ENCODE results near the gene PXYLP1.

PXYLP1 gene

GRCh38 chr3:141337991-141338390, 106.4 kb downstream of the PXYLP1 start:
- no peak for TF ChIP-seq CTCF (IDR thresholded peaks at IDR 0.05; ENCODE audit: insufficient read depth, low read length, poor library complexity, severe bottlenecking)
- Histone ChIP-seq H3K27me3 (replicated peaks; ENCODE audit: control insufficient read depth, insufficient read depth, low read length) (no peaks in the 10 kb centered on the region), H3K36me3 (ENCODE audit: control insufficient read depth, insufficient read depth, low read length) (no peaks in the 10 kb centered on the region), H3K4me3 (replicated peaks; ENCODE audit: low read depth, low read length) (no peak overlapping the region)
- no peak for DNase-seq (ENCODE audit: extremely low read depth, insufficient read length)

GRCh38 chr3:141338881-141339280, 107.3 kb downstream of the PXYLP1 start:
- no peaks in the 10 kb centered on the region for H3K36me3 ChIP-seq (ENCODE audit: control insufficient read depth, insufficient read depth, low read length)
- TF ChIP-seq CTCF (IDR thresholded peaks at IDR 0.05; ENCODE audit: insufficient read depth, low read length, poor library complexity, severe bottlenecking), result no peak
- DNase-seq (ENCODE audit: extremely low read depth, insufficient read length), result no peak
- H3K4me3 ChIP-seq (replicated peaks; ENCODE audit: low read depth, low read length), result no peak overlapping the region
- H3K27me3 ChIP-seq (replicated peaks; ENCODE audit: control insufficient read depth, insufficient read depth, low read length), result no peaks in the 10 kb centered on the region

- Histone ChIP-seq H3K4me3 (replicated peaks; ENCODE audit: low read depth, low read length) (no peak overlapping the region), H3K36me3 (ENCODE audit: control insufficient read depth, insufficient read depth, low read length) (no peaks in the 10 kb centered on the region), H3K27me3 (replicated peaks; ENCODE audit: control insufficient read depth, insufficient read depth, low read length) (no peaks in the 10 kb centered on the region)
- no peak for TF ChIP-seq CTCF (IDR thresholded peaks at IDR 0.05; ENCODE audit: insufficient read depth, low read length, poor library complexity, severe bottlenecking)
- no peak for DNase-seq (ENCODE audit: extremely low read depth, insufficient read length)
Measured at GRCh38 chr3:141341536-141341935, 109.9 kb downstream of the PXYLP1 start.

DNA sequence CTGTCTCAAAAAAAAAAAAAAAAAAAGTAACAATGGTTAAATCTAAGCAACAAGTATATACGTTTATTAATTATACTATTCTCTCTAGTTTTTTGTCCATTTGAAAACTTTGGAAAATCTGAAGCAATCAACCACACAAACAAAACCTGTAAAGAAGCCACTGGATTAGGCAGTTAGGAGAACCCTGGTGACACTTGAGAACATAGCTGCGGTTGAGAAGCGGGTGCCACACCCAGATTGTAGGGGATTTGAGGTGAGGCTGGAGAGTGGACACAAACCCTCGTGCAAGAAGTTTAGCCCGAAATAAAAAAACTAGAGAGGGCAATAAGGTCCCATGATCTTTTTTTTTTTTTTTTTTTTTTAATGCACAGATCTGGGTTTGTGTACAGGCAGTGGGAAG, 110.8 kb downstream of the PXYLP1 start:
- Histone ChIP-seq H3K27me3 (replicated peaks; ENCODE audit: control insufficient read depth, insufficient read depth, low read length) (no peaks in the 10 kb centered on the region), H3K36me3 (ENCODE audit: control insufficient read depth, insufficient read depth, low read length) (no peaks in the 10 kb centered on the region), H3K4me3 (replicated peaks; ENCODE audit: low read depth, low read length) (no peak overlapping the region)
- DNase-seq (ENCODE audit: extremely low read depth, insufficient read length), result no peak
- no peak for TF ChIP-seq CTCF (IDR thresholded peaks at IDR 0.05; ENCODE audit: insufficient read depth, low read length, poor library complexity, severe bottlenecking)

GRCh38 chr3:141343077-141343476, 111.5 kb downstream of the PXYLP1 start:
- H3K27me3 ChIP-seq (replicated peaks; ENCODE audit: control insufficient read depth, insufficient read depth, low read length), result no peaks in the 10 kb centered on the region
- H3K36me3 ChIP-seq (ENCODE audit: control insufficient read depth, insufficient read depth, low read length), result no peaks in the 10 kb centered on the region
- no peak overlapping the region for H3K4me3 ChIP-seq (replicated peaks; ENCODE audit: low read depth, low read length)
- no peak for TF ChIP-seq CTCF (IDR thresholded peaks at IDR 0.05; ENCODE audit: insufficient read depth, low read length, poor library complexity, severe bottlenecking)
- DNase-seq (ENCODE audit: extremely low read depth, insufficient read length), result no peak

GRCh38 chr3:141343865-141344271, 112.2 kb downstream of the PXYLP1 start:
- H3K4me3 ChIP-seq (replicated peaks; ENCODE audit: low read depth, low read length), result no peak overlapping the region
- H3K27me3 ChIP-seq (replicated peaks; ENCODE audit: control insufficient read depth, insufficient read depth, low read length), result no peaks in the 10 kb centered on the region
- DNase-seq (ENCODE audit: extremely low read depth, insufficient read length), result no peak
- no peaks in the 10 kb centered on the region for H3K36me3 ChIP-seq (ENCODE audit: control insufficient read depth, insufficient read depth, low read length)
- no peak for TF ChIP-seq CTCF (IDR thresholded peaks at IDR 0.05; ENCODE audit: insufficient read depth, low read length, poor library complexity, severe bottlenecking)

All from GM06990 (cell line).